Neural progenitor cell (in vitro differentiated cells): ENCODE results near the gene RHBDF1.

Experiments used
- EZH2 ChIP-seq: fragments of 200-600 bp; sonication (generic); IDR thresholded peaks from 2 replicates; pipeline ENCODE4 v1.6.1; 2017; ENCODE audit warnings: antibody characterized with exemption, mild to moderate bottlenecking, moderate library complexity
- EZH2phosphoT487 ChIP-seq: fragments of 200-600 bp; sonication (generic); IDR thresholded peaks from 2 replicates; pipeline ENCODE4 v1.6.1; 2017; ENCODE audit warnings: antibody characterized with exemption
- TF ChIP-seq, protein P1 (sequence below): fragments of 200-600 bp; sonication (generic); IDR thresholded peaks from 2 replicates; pipeline ENCODE4 v1.5.1; 2017; ENCODE audit warnings: antibody characterized with exemption, mild to moderate bottlenecking

- TF ChIP-seq, protein P1, sequence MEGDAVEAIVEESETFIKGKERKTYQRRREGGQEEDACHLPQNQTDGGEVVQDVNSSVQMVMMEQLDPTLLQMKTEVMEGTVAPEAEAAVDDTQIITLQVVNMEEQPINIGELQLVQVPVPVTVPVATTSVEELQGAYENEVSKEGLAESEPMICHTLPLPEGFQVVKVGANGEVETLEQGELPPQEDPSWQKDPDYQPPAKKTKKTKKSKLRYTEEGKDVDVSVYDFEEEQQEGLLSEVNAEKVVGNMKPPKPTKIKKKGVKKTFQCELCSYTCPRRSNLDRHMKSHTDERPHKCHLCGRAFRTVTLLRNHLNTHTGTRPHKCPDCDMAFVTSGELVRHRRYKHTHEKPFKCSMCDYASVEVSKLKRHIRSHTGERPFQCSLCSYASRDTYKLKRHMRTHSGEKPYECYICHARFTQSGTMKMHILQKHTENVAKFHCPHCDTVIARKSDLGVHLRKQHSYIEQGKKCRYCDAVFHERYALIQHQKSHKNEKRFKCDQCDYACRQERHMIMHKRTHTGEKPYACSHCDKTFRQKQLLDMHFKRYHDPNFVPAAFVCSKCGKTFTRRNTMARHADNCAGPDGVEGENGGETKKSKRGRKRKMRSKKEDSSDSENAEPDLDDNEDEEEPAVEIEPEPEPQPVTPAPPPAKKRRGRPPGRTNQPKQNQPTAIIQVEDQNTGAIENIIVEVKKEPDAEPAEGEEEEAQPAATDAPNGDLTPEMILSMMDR = no peak
- no peak for TF ChIP-seq EZH2
- TF ChIP-seq EZH2phosphoT487 = no peak
Measured at GRCh38 chr16:9903-10665, 62.3 kb downstream of the RHBDF1 start.
